ENCODE results near the gene RLN3. TPM values are rescaled to one million over a fixed set of nuclear protein-coding genes. Genes with fewer than 3 reads are reported as not detected.

RLN3 gene
- total RNA-seq, 6 donors from 2014 or later: 0.43 TPM; not detected in 5

DNA sequence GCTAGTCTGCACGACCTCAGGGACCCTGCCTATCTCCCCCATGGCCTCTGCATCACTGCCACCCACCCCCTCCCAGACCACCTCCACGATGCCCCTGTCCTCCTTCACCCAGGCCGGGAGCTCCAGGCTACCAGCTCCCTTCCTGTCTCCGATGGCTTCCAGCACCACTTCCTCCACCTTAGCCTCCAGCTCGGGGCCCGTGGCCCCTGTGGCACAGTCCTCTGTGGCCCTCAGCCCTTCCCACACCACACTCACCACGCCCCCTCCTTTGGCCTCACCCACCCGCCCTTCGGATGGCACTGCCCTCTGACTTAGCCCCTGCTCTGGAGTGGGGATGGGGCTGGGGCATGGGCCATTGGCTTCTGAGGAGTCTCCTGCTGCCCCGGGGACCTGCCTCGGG, 26.8 kb downstream of the RLN3 start:
- ATAC-seq (ENCODE audit: low FRiP score in 2 of 2): no peak
- Histone ChIP-seq H3K27ac (no peak overlapping the region), H3K27me3 (peaks cover 0 to 20% (median 2%) of the 10 kb centered on the region in 4 donors), H3K9me3 (no peaks in the 10 kb centered on the region), H3K36me3 (peaks cover 0 to 19% (median 10%) of the 10 kb centered on the region in 4 donors), H3K4me1 (peaks cover 10 to 19% (median 17%) of the 10 kb centered on the region in 4 donors), H3K4me3 (no peak overlapping the region)
- DNase-seq: no peak
- TF ChIP-seq POLR2A (IDR thresholded peaks at IDR 0.05) (no peak), EP300 (IDR thresholded peaks at IDR 0.05) (no peak), POLR2AphosphoS5 (IDR thresholded peaks at IDR 0.05) (no peak)
- TF ChIP-seq, protein P1, sequence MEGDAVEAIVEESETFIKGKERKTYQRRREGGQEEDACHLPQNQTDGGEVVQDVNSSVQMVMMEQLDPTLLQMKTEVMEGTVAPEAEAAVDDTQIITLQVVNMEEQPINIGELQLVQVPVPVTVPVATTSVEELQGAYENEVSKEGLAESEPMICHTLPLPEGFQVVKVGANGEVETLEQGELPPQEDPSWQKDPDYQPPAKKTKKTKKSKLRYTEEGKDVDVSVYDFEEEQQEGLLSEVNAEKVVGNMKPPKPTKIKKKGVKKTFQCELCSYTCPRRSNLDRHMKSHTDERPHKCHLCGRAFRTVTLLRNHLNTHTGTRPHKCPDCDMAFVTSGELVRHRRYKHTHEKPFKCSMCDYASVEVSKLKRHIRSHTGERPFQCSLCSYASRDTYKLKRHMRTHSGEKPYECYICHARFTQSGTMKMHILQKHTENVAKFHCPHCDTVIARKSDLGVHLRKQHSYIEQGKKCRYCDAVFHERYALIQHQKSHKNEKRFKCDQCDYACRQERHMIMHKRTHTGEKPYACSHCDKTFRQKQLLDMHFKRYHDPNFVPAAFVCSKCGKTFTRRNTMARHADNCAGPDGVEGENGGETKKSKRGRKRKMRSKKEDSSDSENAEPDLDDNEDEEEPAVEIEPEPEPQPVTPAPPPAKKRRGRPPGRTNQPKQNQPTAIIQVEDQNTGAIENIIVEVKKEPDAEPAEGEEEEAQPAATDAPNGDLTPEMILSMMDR (IDR thresholded peaks at IDR 0.05): no peak
- 52 to 57% methylated on average over 7 to 11 of the region's 11 CpGs for WGBS, 2 donors

DNA sequence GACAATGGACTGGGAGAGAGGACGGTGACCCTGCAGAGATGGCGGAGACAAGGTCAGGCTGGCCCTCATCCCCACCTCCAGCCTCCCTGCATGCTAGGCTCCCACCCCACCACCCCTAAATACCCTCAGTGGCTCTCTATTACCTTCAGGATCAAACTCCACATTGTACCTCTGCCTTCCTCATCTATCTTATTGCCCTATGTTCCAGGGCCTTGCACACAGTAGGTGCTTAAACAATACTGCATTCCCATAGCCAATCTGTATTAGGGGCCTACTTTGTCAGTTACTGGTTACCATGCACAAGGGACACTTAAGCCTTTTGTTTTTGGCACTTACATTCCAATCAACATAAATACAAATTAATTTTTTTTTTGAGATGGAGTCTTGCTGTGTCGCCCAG, 27.4 kb downstream of the RLN3 start:
- no peak for ATAC-seq (ENCODE audit: low FRiP score in 2 of 2)
- no peak for DNase-seq
- no peaks in the 10 kb centered on the region for H3K9me3 ChIP-seq
- H3K4me3 ChIP-seq: no peak overlapping the region
- TF ChIP-seq, protein P1 (IDR thresholded peaks at IDR 0.05): no peak
- no peak for TF ChIP-seq POLR2A (IDR thresholded peaks at IDR 0.05)
- no peak for TF ChIP-seq EP300 (IDR thresholded peaks at IDR 0.05)
- TF ChIP-seq POLR2AphosphoS5 (IDR thresholded peaks at IDR 0.05): no peak
- WGBS, 2 donors: 86 to 96% methylated on average over 3 of the region's 3 CpGs
- no peak overlapping the region for H3K27ac ChIP-seq
- peaks cover 0 to 20% (median 2%) of the 10 kb centered on the region in 4 donors for H3K27me3 ChIP-seq
- H3K36me3 ChIP-seq: peaks cover 0 to 15% (median 10%) of the 10 kb centered on the region in 4 donors
- H3K4me1 ChIP-seq: peaks cover 10 to 21% (median 17%) of the 10 kb centered on the region in 4 donors

DNA sequence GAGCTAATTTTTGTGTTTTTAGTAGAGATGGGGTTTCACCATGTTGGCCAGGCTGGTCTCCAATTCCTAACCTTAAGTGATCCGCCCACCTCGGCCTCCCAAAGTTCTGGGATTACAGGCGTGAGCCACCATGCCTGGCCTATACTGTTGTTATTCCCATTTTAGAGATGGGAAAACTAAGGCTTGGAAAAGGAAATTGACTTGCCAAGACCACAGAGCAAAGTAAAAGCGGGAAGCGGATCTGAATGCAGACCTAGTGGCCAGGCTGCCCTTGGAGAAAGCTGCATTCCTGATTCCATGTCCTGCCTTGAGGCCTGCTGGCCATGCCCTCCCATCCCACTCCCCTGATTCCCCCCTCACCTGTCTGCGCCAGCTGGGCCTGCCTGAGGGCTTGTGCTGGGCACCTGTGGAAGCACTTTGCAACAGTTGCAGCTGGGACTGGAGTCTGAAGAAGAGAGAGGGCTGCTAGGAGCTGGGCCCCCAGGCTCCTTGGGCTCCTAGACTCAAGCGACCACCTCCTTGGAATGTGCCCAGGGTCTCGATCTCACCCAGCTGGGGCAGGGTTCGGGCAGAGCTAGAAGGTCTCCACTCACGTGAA, 28.2 kb downstream of the RLN3 start:
- no peak for ATAC-seq (ENCODE audit: low FRiP score in 2 of 2)
- WGBS, 2 donors: 94 to 100% methylated on average over 5 to 9 of the region's 10 CpGs
- Histone ChIP-seq H3K27me3 (peaks cover 0 to 20% (median 2%) of the 10 kb centered on the region in 4 donors), H3K27ac (no peak overlapping the region), H3K36me3 (peaks cover 0 to 8% (median 4%) of the 10 kb centered on the region in 4 donors), H3K4me3 (no peak overlapping the region), H3K9me3 (no peaks in the 10 kb centered on the region), H3K4me1 (peaks cover 10 to 24% (median 17%) of the 10 kb centered on the region in 4 donors)
- peak in 1 of 2 donors; percentile 42 for DNase-seq
- TF ChIP-seq, protein P1 (IDR thresholded peaks at IDR 0.05): no peak
- TF ChIP-seq POLR2AphosphoS5 (IDR thresholded peaks at IDR 0.05) (no peak), POLR2A (IDR thresholded peaks at IDR 0.05) (no peak), EP300 (IDR thresholded peaks at IDR 0.05) (no peak)

DNA sequence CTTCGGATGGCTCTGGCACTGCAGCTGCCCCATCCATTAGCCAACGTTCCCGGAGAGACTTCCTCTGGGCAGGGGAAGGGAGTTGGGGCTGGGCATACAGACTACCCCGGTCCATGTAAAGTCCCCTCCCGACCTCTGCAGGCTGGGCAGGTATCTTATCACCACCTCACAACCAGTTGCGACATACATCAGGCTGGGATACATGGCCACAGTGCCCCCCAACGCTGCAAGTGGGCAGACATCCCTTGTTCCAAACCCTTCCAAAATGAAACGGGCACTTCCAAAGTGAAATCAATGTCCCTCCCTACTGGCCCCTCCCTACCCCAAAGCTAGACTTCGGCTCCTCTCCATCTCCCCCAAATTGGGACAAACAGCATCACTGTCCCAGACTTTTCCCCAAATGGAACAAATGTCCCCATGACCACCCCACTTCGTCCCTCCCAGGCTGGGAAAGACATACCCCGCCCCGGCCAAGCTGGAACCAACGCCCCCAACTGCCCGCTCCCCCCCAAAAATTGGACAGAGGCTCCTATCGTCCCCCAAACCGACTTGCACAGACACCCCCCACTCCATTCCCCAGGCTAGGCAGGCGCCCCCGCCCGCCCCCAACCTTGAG, 28.9 kb downstream of the RLN3 start:
- WGBS, 2 donors: 53 to 61% methylated on average over 4 to 11 of the region's 19 CpGs
- ATAC-seq (ENCODE audit: low FRiP score in 2 of 2): no peak
- no peak overlapping the region for H3K27ac ChIP-seq
- peaks cover 0 to 8% (median under 1%) of the 10 kb centered on the region in 4 donors for H3K36me3 ChIP-seq
- no peak for TF ChIP-seq EP300 (IDR thresholded peaks at IDR 0.05)
- TF ChIP-seq, protein P1 (IDR thresholded peaks at IDR 0.05): no peak
- no peak for TF ChIP-seq POLR2AphosphoS5 (IDR thresholded peaks at IDR 0.05)
- no peak for TF ChIP-seq POLR2A (IDR thresholded peaks at IDR 0.05)
- peaks cover 0 to 20% (median 2%) of the 10 kb centered on the region in 4 donors for H3K27me3 ChIP-seq
- DNase-seq: no peak
- peak overlapping the region in 3 of 4 donors; percentile 28 to 36 (median 34) for H3K4me3 ChIP-seq
- no peaks in the 10 kb centered on the region for H3K9me3 ChIP-seq
- peaks cover 10 to 24% (median 17%) of the 10 kb centered on the region in 4 donors for H3K4me1 ChIP-seq
